PC-3 (cell line): ENCODE results near the gene UCKL1. TPM values are rescaled to one million over a fixed set of nuclear protein-coding genes. Genes with fewer than 3 reads are reported as not detected.
"Not testable (repeated sequence)": the region's sequence is repeated elsewhere in the genome, so short reads cannot be mapped to it uniquely, and the experiment has no call there.

ENCODE experiments used
- ATAC-seq: fragments of 200-7000 bp; cut with Tn5 transposase; 2 replicates; pipeline ENCODE4 v1.9.1; 2020; ENCODE audit warnings: mild to moderate bottlenecking, moderate library complexity
- BruUV-seq: library from RNA; stranded (reverse); fragments of 400-500 nt; replicated peaks from 2 replicates; lab custom pipeline; 2021; lab: Mats Ljungman, UMichigan
- CTCF ChIA-PET: fragments of 300-600 bp; sonication (Branson Sonifier 250); formaldehyde crosslinking; loops from one replicate; lab custom pipeline; 2022; ENCODE audit warnings: antibody characterized with exemption; lab: Charles Lee
- POLR2A ChIA-PET: fragments of 300-600 bp; sonication (Branson Sonifier 250); formaldehyde crosslinking; loops from one replicate; lab custom pipeline; 2022; ENCODE audit warnings: antibody characterized with exemption; ENCODE audit not compliant: unreplicated experiment; lab: Charles Lee
- DNase-seq: peaks from one replicate; pipeline ENCODE4 v3.0.0-alpha.2; 2015
- H2AFZ ChIP-seq: fragments of 300-600 bp; sonication (generic); 2 replicates; pipeline ENCODE4 v1.6.0; 2016; ENCODE audit warnings: antibody characterized with exemption, low read length
- H3F3A ChIP-seq: fragments of 300-600 bp; sonication (generic); one replicate; pipeline ENCODE4 v1.6.0; 2017; ENCODE audit warnings: antibody characterized with exemption, low read length, control low read depth, mild to moderate bottlenecking; ENCODE audit not compliant: unreplicated experiment
- H3K27ac ChIP-seq: fragments of 300-600 bp; sonication (generic); 2 replicates; pipeline ENCODE4 v1.5.1; 2016; ENCODE audit warnings: mild to moderate bottlenecking, low read length
- H3K27me3 ChIP-seq: fragments of 300-600 bp; sonication (generic); 2 replicates; pipeline ENCODE4 v1.6.1; 2016; ENCODE audit warnings: low read length, mixed read lengths
- H3K36me3 ChIP-seq: fragments of 300-600 bp; sonication (generic); 2 replicates; pipeline ENCODE4 v1.6.1; 2016; ENCODE audit warnings: low read depth, mixed run types, low read length, mixed read lengths
- H3K4me1 ChIP-seq: fragments of 300-600 bp; sonication (generic); 2 replicates; pipeline ENCODE4 v1.5.1; 2016; ENCODE audit warnings: low read length; ENCODE audit not compliant: insufficient read depth
- H3K4me2 ChIP-seq: fragments of 300-600 bp; sonication (generic); 2 replicates; pipeline ENCODE4 v1.6.0; 2016; ENCODE audit warnings: low read length
- H3K4me3 ChIP-seq: fragments of 300-600 bp; sonication (generic); 2 replicates; pipeline ENCODE4 v1.5.1; 2016; ENCODE audit warnings: mild to moderate bottlenecking, low read length, mixed read lengths
- H3K79me2 ChIP-seq: fragments of 300-600 bp; sonication (generic); 2 replicates; pipeline ENCODE4 v1.6.1; 2017; ENCODE audit warnings: low read length, mixed read lengths
- H3K9ac ChIP-seq: fragments of 300-600 bp; sonication (generic); 2 replicates; pipeline ENCODE4 v1.6.0; 2016; ENCODE audit warnings: mild to moderate bottlenecking, low read length
- H3K9me2 ChIP-seq: fragments of 300-600 bp; sonication (generic); replicated peaks from 2 replicates; pipeline ENCODE4 v1.6.1; 2016; ENCODE audit warnings: mixed run types, low read length, mixed read lengths
- H3K9me3 ChIP-seq: fragments of 300-600 bp; sonication (generic); 2 replicates; pipeline ENCODE4 v1.6.1; 2016; ENCODE audit warnings: low read length, mixed read lengths
- H4K20me1 ChIP-seq: fragments of 300-600 bp; sonication (generic); 2 replicates; pipeline ENCODE4 v1.6.1; 2016; ENCODE audit warnings: low read length, mixed read lengths
- EZH2 ChIP-seq: fragments of 300-600 bp; sonication (generic); IDR thresholded peaks from one replicate; pipeline ENCODE4 v1.6.1; 2017; ENCODE audit warnings: antibody characterized with exemption, mild to moderate bottlenecking, low read length; ENCODE audit not compliant: unreplicated experiment
- EZH2phosphoT487 ChIP-seq: fragments of 300-600 bp; sonication (generic); IDR thresholded peaks from 2 replicates; pipeline ENCODE4 v1.6.1; 2018; ENCODE audit warnings: mild to moderate bottlenecking, antibody characterized with exemption, low read length, borderline replicate concordance
- intact Hi-C: fragments of 100-400 bp; cut with micrococcal nuclease; formaldehyde crosslinking; loops from 2 replicates; pipeline ENCODE4 v1.9.0; 2023
- total RNA-seq: library from RNA; depleted of rRNA; stranded (reverse); fragments of >200 nt; gene quantifications from 2 replicates; pipeline ENCODE4 v1.2.3, GENCODE V29; 2014
- TF ChIP-seq, protein P1 (sequence below): fragments of 300-600 bp; sonication (generic); conservative IDR thresholded peaks from 2 replicates; pipeline ENCODE4 v1.5.1; 2017; ENCODE audit warnings: antibody characterized with exemption, low read depth, mild to moderate bottlenecking, low read length

The UCKL1 gene
- total RNA-seq, 1 experiment from 2014 or later = 37.2 TPM

GRCh38 chr20:63930971-63931553, 25.2 kb downstream of the UCKL1 start:
- Histone ChIP-seq H3K9ac (no peak overlapping the region), H3K4me1 (no peaks in the 10 kb centered on the region), H3K9me3 (no peaks in the 10 kb centered on the region), H3K27me3 (no peaks in the 10 kb centered on the region), H3K27ac (no peak overlapping the region), H2AFZ (no peak overlapping the region), H3F3A (no peaks in the 10 kb centered on the region), H3K9me2 (no peaks in the 10 kb centered on the region), H3K4me3 (no peak overlapping the region), H3K4me2 (no peak overlapping the region), H3K36me3 (peaks cover 43% of the 10 kb centered on the region), H4K20me1 (no peaks in the 10 kb centered on the region), H3K79me2 (peaks cover 10% of the 10 kb centered on the region)
- ChIA-PET POLR2A (no interaction called here), CTCF (no interaction called here)
- ATAC-seq (no peak), DNase-seq (no peak)
- BruUV-seq = no TSS peak
- TF ChIP-seq, protein P1, sequence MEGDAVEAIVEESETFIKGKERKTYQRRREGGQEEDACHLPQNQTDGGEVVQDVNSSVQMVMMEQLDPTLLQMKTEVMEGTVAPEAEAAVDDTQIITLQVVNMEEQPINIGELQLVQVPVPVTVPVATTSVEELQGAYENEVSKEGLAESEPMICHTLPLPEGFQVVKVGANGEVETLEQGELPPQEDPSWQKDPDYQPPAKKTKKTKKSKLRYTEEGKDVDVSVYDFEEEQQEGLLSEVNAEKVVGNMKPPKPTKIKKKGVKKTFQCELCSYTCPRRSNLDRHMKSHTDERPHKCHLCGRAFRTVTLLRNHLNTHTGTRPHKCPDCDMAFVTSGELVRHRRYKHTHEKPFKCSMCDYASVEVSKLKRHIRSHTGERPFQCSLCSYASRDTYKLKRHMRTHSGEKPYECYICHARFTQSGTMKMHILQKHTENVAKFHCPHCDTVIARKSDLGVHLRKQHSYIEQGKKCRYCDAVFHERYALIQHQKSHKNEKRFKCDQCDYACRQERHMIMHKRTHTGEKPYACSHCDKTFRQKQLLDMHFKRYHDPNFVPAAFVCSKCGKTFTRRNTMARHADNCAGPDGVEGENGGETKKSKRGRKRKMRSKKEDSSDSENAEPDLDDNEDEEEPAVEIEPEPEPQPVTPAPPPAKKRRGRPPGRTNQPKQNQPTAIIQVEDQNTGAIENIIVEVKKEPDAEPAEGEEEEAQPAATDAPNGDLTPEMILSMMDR = no peak
- no peak for TF ChIP-seq EZH2phosphoT487
- intact Hi-C loops = no loop called here

- DNase-seq, POLR2A ChIA-PET, H3K27me3 ChIP-seq, H4K20me1 ChIP-seq, BruUV-seq, CTCF ChIA-PET, H3K27ac ChIP-seq, H3K4me1 ChIP-seq, H3K4me3 ChIP-seq, H3K9me3 ChIP-seq, H3K9ac ChIP-seq, H3K4me2 ChIP-seq, intact Hi-C loops, ATAC-seq, H3K9me2 ChIP-seq, H2AFZ ChIP-seq, H3F3A ChIP-seq: not testable (repeated sequence)
- Histone ChIP-seq H3K79me2 (peaks cover 13% of the 10 kb centered on the region), H3K36me3 (peaks cover 38% of the 10 kb centered on the region)
Observed at GRCh38 chr20:63929473-63929883, 26.7 kb downstream of the UCKL1 start.

DNA sequence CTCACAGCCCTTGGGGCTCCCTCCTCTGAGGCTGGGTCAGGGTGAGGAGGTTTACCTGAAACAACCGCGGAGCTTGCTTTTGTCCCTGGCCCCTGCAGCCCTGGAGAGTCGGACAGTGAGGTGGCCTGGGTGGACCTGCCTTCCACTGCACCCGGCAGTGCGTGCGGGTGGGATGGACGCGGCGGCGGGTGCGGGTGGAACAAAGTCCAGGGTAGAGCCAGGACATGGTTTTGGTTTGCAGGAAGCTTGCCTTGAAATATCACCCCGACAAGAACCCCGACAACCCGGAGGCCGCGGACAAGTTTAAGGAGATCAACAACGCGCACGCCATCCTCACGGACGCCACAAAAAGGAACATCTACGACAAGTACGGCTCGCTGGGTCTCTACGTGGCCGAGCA, 27.1 kb downstream of the UCKL1 start:
- ATAC-seq = no peak
- no peaks in the 10 kb centered on the region for H4K20me1 ChIP-seq
- no peak overlapping the region for H3K9ac ChIP-seq

More for the DNA sequence above, 27.1 kb downstream of the UCKL1 start:
- ChIA-PET POLR2A (no interaction called here), CTCF (no interaction called here)
- Histone ChIP-seq H3K4me1 (no peaks in the 10 kb centered on the region), H2AFZ (no peak overlapping the region), H3K79me2 (peaks cover 17% of the 10 kb centered on the region), H3F3A (no peaks in the 10 kb centered on the region), H3K4me3 (no peak overlapping the region), H3K36me3 (peaks cover 38% of the 10 kb centered on the region), H3K27me3 (no peaks in the 10 kb centered on the region), H3K9me3 (no peaks in the 10 kb centered on the region), H3K9me2 (no peaks in the 10 kb centered on the region), H3K27ac (no peak overlapping the region), H3K4me2 (no peak overlapping the region)
- no peak for DNase-seq
- intact Hi-C loops = no loop called here
- no peak for TF ChIP-seq EZH2
- no peak for TF ChIP-seq EZH2phosphoT487
- TF ChIP-seq, protein P1 = no peak
- BruUV-seq = no TSS peak
